Choroid plexus epithelial cell (primary cell): Measurements from ENCODE around the gene LYL1.

ENCODE experiments used
- DNase-seq: peaks from one replicate; pipeline ENCODE4 v3.0.0-alpha.2; 2010; ENCODE audit warnings: low read depth
- H3K4me3 ChIP-seq: 2 replicates; pipeline ENCODE4 v1.5.1; 2011; ENCODE audit warnings: low read depth, mild to moderate bottlenecking, control low read depth, low read length, moderate library complexity
- TF ChIP-seq, protein P1 (sequence below): conservative IDR thresholded peaks from 2 replicates; pipeline ENCODE4 v1.5.1; 2011; ENCODE audit warnings: low read depth, mild to moderate bottlenecking, control low read depth, inconsistent platforms, low read length, moderate library complexity

LYL1 gene

DNA sequence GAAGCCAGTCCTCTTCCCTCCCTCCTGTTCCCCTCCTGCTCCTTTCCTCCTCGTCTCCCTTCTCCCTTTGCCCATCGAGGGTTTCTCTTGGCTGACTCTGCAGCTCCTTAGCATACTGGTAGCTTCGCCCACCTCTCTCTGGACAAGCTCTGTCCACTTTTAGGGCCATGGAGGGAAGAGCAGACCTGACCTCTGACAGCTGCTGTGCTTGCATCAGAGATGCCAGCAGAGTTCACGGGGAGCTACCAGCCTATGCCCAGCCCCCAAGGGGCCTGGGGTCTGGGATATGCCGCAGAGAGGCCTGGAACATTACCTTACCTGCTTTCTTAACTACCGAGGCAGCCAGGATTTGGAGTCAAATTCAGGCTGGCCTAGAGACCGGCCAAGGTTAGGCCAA, 19.7 kb downstream of the LYL1 start:
- TF ChIP-seq, protein P1, sequence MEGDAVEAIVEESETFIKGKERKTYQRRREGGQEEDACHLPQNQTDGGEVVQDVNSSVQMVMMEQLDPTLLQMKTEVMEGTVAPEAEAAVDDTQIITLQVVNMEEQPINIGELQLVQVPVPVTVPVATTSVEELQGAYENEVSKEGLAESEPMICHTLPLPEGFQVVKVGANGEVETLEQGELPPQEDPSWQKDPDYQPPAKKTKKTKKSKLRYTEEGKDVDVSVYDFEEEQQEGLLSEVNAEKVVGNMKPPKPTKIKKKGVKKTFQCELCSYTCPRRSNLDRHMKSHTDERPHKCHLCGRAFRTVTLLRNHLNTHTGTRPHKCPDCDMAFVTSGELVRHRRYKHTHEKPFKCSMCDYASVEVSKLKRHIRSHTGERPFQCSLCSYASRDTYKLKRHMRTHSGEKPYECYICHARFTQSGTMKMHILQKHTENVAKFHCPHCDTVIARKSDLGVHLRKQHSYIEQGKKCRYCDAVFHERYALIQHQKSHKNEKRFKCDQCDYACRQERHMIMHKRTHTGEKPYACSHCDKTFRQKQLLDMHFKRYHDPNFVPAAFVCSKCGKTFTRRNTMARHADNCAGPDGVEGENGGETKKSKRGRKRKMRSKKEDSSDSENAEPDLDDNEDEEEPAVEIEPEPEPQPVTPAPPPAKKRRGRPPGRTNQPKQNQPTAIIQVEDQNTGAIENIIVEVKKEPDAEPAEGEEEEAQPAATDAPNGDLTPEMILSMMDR: no peak
- no peak overlapping the region for H3K4me3 ChIP-seq
- no peak for DNase-seq

DNA sequence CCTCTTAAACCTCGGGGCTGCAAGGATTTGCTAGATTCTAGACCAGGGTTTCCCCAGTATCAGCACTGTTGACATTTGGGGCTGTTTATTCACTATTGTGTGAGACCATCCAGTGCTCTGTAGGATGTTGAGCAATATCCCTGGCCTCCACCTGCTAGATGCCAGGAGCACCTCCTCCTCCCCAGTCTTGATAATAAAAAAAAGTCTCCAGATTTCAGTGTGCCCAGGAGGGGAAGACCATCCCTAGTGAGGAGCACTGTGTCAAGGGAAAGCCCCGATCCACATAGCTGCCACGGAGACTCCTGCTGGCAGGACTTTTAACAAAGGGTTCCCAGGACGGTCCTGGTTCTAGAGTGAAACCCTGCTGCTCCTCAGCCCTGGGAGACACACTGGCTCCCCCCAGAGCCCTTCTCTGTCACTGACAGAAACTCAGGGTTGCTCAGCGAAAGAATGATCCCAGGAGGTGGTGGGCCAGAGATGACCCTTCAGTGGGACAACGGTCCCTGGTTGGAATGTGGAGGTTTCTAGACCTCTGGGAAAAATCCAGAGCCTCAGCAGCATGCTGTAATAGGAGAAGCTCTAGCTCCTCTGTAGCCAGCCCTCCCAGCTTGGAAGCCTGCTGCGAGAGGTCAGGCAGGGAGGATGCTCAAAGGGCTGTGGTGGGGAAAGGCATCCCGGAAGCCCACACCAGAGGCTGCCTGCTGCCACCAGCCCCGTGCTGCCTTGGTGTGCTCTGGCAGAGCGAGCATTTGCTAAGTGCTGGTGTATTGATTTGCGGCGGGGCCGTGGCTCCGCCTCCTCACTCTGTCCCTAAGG, 20.3 kb downstream of the LYL1 start:
- H3K4me3 ChIP-seq: no peak overlapping the region
- DNase-seq: peak; percentile 94
- TF ChIP-seq, protein P1: peak; percentile 60

DNA sequence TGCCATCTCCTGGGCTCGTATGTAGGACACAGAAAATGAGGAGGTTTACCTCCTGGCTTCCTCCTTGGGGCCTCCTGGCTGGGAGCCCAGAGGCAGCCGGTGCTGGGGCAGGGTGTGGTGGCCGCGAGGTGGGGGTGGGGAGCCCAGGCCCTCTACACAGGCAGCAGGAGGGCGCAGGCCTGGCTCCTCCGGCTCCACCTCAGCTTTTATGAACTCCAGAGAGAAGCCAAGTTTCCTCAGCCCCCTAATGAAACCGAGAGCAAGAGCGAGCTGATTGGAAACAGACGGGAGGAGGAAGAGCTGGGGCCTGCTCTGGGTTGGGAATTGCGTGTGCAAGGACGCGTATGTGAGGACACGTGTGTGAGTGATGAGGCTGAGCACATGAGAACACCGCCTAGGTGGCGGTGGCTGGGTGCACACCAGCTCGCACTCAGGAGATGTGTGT, 23.1 kb downstream of the LYL1 start:
- TF ChIP-seq, protein P1: no peak
- peak; percentile 53 for DNase-seq
- no peak overlapping the region for H3K4me3 ChIP-seq

DNA sequence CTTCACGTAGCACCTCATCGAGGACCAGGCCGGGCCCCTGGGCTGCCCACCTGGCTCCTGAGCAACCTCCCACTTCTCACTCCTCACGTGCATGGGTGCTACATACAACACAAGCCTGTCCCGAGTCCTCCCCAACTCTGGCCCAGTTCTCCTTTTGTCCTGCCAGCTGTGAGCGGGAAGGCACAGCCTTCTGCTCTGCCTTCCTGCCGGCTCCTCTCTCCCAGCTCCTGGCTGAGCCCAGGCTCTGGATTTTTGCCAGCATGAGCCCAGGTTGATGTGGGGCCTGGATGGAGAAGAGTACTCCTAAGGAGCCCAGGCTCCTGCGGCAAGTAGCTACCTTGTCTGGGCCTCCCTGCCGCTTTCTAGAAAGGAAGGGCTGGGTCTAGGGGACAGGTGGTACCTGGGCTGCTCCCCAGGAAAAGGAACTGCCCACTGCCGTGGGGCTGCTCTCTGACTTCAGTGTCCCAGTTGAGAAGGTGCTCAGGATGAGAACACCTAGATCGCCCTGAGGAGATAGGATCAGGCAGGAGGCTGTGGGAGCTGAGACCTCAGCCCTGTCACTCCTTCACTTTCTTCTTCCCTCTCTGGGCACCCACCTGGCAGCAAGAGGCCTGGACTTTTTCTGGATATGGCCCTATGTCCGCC, 23.6 kb downstream of the LYL1 start:
- TF ChIP-seq, protein P1: no peak
- H3K4me3 ChIP-seq: no peak overlapping the region
- no peak for DNase-seq

DNA sequence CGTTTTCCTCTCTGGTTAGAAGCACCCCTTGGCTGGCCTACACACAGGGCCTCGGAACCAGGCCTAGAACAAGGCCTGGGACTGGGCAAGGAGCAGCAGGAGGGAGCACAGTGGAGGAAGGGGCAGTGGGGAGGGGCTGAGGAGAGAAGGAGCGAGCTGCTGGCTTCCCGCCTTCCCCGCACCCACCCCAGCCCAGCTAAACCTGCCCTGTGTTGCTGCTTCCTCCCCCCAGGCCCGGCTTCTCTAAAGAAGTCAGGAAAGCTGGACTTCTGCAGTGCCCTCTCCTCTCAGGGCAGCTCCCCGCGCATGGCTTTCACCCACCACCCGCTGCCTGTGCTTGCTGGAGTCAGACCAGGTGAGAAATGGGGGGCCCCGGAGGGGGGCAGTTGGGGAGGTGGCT, 24.3 kb downstream of the LYL1 start:
- DNase-seq: no peak
- H3K4me3 ChIP-seq: no peak overlapping the region
- TF ChIP-seq, protein P1: no peak

DNA sequence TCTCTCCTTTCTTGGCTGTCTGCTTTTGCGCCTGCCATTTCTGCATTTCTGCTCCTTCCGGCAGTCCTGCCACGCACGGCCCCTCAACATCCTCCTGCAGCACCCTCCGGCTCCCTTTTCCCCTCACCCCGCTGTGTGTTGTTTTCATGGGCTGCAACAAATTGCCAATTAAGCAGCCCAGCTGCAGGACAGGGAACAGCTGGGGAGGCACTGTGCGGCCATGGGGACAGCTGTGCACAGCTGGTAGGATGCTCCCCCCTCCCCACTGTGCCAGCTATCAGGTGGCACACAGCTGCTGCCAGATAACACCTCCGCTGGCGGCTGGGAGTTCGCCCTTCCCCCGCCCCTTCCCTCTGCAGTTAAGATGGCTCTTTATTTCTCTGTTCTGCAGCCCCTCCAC, 25.4 kb downstream of the LYL1 start:
- TF ChIP-seq, protein P1: no peak
- DNase-seq: no peak
- H3K4me3 ChIP-seq: no peak overlapping the region

DNA sequence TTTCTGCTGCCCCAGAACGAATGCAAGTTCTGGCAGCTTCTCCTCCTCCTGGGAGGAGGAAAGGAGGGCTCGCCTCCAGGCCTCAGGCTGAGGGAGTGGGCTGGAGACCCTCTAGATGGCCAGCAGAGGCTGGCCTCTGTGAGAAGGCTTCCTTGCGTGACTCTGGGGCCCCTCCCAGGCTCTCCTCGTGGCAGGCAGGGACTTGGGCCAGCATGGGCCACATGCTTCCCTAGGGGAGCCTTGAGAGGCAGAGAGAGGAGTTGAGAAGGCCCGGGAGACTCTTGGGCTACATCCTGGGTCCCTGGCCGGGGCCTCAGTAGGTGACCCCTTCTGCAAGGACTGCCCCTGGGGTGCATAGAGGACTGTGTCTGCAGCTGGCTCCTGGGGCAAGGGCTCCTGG, 25.9 kb downstream of the LYL1 start:
- no peak for DNase-seq
- TF ChIP-seq, protein P1: no peak
- no peak overlapping the region for H3K4me3 ChIP-seq
